Osteocyte (in vitro differentiated cells): ENCODE results near the gene LRRC28. TPM values are rescaled to one million over a fixed set of nuclear protein-coding genes. Genes with fewer than 3 reads are reported as not detected.

Experiments used
- DNase-seq: peaks from one replicate; pipeline ENCODE4 v3.0.0; 2021; ENCODE audit warnings: mixed read lengths; ENCODE audit not compliant: unreplicated experiment; ENCODE audit errors: extremely low spot score
- H3K27ac Mint-ChIP-seq: one replicate; pipeline ENCODE4 v1.8.0; 2021; ENCODE audit warnings: mild to moderate bottlenecking, mixed read lengths; ENCODE audit not compliant: unreplicated experiment
- H3K27me3 Mint-ChIP-seq: one replicate; pipeline ENCODE4 v1.8.0; 2021; ENCODE audit warnings: mixed read lengths; ENCODE audit not compliant: unreplicated experiment
- H3K36me3 Mint-ChIP-seq: one replicate; pipeline ENCODE4 v1.8.0; 2021; ENCODE audit warnings: mixed read lengths; ENCODE audit not compliant: unreplicated experiment
- H3K4me1 Mint-ChIP-seq: one replicate; pipeline ENCODE4 v1.8.0; 2021; ENCODE audit warnings: mixed read lengths; ENCODE audit not compliant: unreplicated experiment
- H3K4me3 Mint-ChIP-seq: one replicate; pipeline ENCODE4 v1.8.0; 2021; ENCODE audit warnings: mild to moderate bottlenecking, moderate library complexity, mixed read lengths; ENCODE audit not compliant: unreplicated experiment
- H3K9me3 Mint-ChIP-seq: one replicate; pipeline ENCODE4 v1.8.0; 2021; ENCODE audit warnings: mixed read lengths; ENCODE audit not compliant: unreplicated experiment
- CTCF ChIP-seq: fragments of 200-600 bp; sonication (generic); IDR thresholded peaks from 2 replicates; pipeline ENCODE4 v1.5.0; 2021; ENCODE audit warnings: antibody characterized with exemption, mild to moderate bottlenecking, moderate library complexity
- total RNA-seq: library from RNA; stranded (reverse); gene quantifications from 2 replicates; pipeline ENCODE4 v1.2.1, GENCODE V29; 2021

LRRC28 gene
- total RNA-seq, 1 donor from 2014 or later, result 27.4 TPM

GRCh38 chr15:99368743-99369142 lies 117.5 kb downstream of the LRRC28 start:
- H3K9me3 Mint-ChIP-seq, result peaks cover 21% of the 10 kb centered on the region
- H3K27me3 Mint-ChIP-seq, result no peaks in the 10 kb centered on the region
- H3K27ac Mint-ChIP-seq, result no peak overlapping the region
- no peak overlapping the region for H3K4me3 Mint-ChIP-seq
- H3K4me1 Mint-ChIP-seq, result peaks cover 10% of the 10 kb centered on the region
- no peak for DNase-seq
- no peak for TF ChIP-seq CTCF
- H3K36me3 Mint-ChIP-seq, result peaks cover 24% of the 10 kb centered on the region

- Mint-ChIP-seq H3K9me3 (peaks cover 25% of the 10 kb centered on the region), H3K4me3 (no peak overlapping the region), H3K4me1 (peaks cover 10% of the 10 kb centered on the region), H3K27me3 (no peaks in the 10 kb centered on the region), H3K27ac (no peak overlapping the region), H3K36me3 (peaks cover 24% of the 10 kb centered on the region)
- no peak for TF ChIP-seq CTCF
- DNase-seq, result no peak
Observed at GRCh38 chr15:99369196-99369595, 117.9 kb downstream of the LRRC28 start.

- Mint-ChIP-seq H3K4me3 (no peak overlapping the region), H3K36me3 (peaks cover 31% of the 10 kb centered on the region), H3K9me3 (peaks cover 38% of the 10 kb centered on the region), H3K27me3 (no peaks in the 10 kb centered on the region), H3K4me1 (peaks cover 10% of the 10 kb centered on the region), H3K27ac (peak overlapping the region; percentile 1)
- peak; percentile 44 for TF ChIP-seq CTCF
- DNase-seq, result no peak
Observed at GRCh38 chr15:99371180-99372103, 120.2 kb downstream of the LRRC28 start.

- H3K9me3 Mint-ChIP-seq, result peaks cover 9% of the 10 kb centered on the region
- H3K36me3 Mint-ChIP-seq, result peaks cover 12% of the 10 kb centered on the region
- H3K27me3 Mint-ChIP-seq, result no peaks in the 10 kb centered on the region
- H3K4me3 Mint-ChIP-seq, result no peak overlapping the region
- TF ChIP-seq CTCF, result no peak
- DNase-seq, result no peak
- peak overlapping the region; percentile 72 for H3K27ac Mint-ChIP-seq
- peaks cover 29% of the 10 kb centered on the region for H3K4me1 Mint-ChIP-seq
Observed at GRCh38 chr15:99385005-99385669, 133.9 kb downstream of the LRRC28 start.

- H3K4me1 Mint-ChIP-seq, result peaks cover 29% of the 10 kb centered on the region
- H3K4me3 Mint-ChIP-seq, result peak overlapping the region; percentile 15
- H3K27ac Mint-ChIP-seq, result peak overlapping the region; percentile 72
- peaks cover 8% of the 10 kb centered on the region for H3K9me3 Mint-ChIP-seq
- H3K27me3 Mint-ChIP-seq, result no peaks in the 10 kb centered on the region
- no peak for TF ChIP-seq CTCF
- no peak for DNase-seq
- H3K36me3 Mint-ChIP-seq, result peaks cover 9% of the 10 kb centered on the region
Observed at GRCh38 chr15:99385865-99386264, 134.6 kb downstream of the LRRC28 start.
